ENCODE measurements around the gene GNB4. TPM values are rescaled to one million over a fixed set of nuclear protein-coding genes. Genes with fewer than 3 reads are reported as not detected.

Gene GNB4
- total and polyA plus RNA-seq, 2 donors (not counting 1 experiment from before 2014, with no cell fraction given): 7.6 to 24.6 TPM

DNA sequence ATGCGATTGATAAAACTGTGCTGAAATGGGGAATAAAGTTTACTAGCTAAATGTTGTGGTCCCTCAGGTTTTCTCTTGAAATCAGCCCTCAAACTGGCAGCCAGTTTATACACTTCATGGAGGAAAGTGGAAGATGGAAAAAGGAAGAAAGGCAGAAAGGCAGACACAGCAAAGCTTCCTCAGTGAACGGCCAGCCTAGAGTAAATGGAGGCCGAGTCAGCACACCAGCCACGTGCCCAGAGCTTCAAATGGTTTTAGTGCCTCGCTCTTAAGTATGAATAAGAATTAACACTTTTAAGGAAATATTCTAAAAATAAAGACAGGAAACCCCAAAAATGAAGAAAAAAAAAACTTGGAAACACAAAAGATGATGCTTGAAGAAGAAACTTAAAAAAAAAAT, 48.3 kb downstream of the GNB4 start:
- ATAC-seq (ENCODE audit: low read depth): no peak
- ChIA-PET CTCF (no interaction called here), POLR2A (no interaction called here)
- Histone ChIP-seq H3K36me3 (replicated peaks in 1 of 2; ENCODE audit: control extremely low read depth in 1 of 2, control insufficient read depth in 1 of 2, extremely low read depth in 1 of 2, insufficient read depth in 2 of 2, low read length in 1 of 2) (peaks cover 15 to 38% of the 10 kb centered on the region in 2 experiments), H3K27me3 (replicated peaks in 1 of 4; ENCODE audit: control extremely low read depth in 1 of 4, control insufficient read depth in 3 of 4, insufficient read depth in 4 of 4, low read length in 3 of 4) (no peaks in the 10 kb centered on the region), H3K79me2 (ENCODE audit: control insufficient read depth, insufficient read depth, low read length) (no peaks in the 10 kb centered on the region), H2AFZ (ENCODE audit: insufficient read depth, low read depth, low read length, poor library complexity, severe bottlenecking) (no peak overlapping the region), H3K4me3 (ENCODE audit: control extremely low read depth in 1 of 5, extremely low read depth in 1 of 5, insufficient read depth in 1 of 5, low read depth in 2 of 5, low read length in 4 of 5) (no peak overlapping the region), H3K4me2 (replicated peaks; ENCODE audit: low read depth, low read length, poor library complexity, severe bottlenecking) (no peak overlapping the region), H3K27ac (ENCODE audit: low read length in 2 of 2) (no peak overlapping the region), H3K9ac (ENCODE audit: low read length) (no peak overlapping the region), H4K20me1 (ENCODE audit: control insufficient read depth, insufficient read depth, low read length, poor library complexity, severe bottlenecking) (peaks cover 9% of the 10 kb centered on the region), H3K4me1 (ENCODE audit: control insufficient read depth in 2 of 2, insufficient read depth in 2 of 2, low read length in 2 of 2) (no peaks in the 10 kb centered on the region), H3K9me3 (ENCODE audit: control extremely low read depth in 1 of 3, control insufficient read depth in 2 of 3, insufficient read depth in 1 of 3, low read length in 2 of 3) (no peaks in the 10 kb centered on the region)
- H3K4me1 Mint-ChIP-seq: no peaks in the 10 kb centered on the region
- no peaks in the 10 kb centered on the region for H3K27me3 Mint-ChIP-seq
- WGBS (ENCODE audit: insufficient coverage): no CpG with 5 or more reads among the region's 5 CpGs
- intact Hi-C loops (cut with micrococcal nuclease): no loop called here
- DNase-seq: no peak
- TF ChIP-seq, protein P1, sequence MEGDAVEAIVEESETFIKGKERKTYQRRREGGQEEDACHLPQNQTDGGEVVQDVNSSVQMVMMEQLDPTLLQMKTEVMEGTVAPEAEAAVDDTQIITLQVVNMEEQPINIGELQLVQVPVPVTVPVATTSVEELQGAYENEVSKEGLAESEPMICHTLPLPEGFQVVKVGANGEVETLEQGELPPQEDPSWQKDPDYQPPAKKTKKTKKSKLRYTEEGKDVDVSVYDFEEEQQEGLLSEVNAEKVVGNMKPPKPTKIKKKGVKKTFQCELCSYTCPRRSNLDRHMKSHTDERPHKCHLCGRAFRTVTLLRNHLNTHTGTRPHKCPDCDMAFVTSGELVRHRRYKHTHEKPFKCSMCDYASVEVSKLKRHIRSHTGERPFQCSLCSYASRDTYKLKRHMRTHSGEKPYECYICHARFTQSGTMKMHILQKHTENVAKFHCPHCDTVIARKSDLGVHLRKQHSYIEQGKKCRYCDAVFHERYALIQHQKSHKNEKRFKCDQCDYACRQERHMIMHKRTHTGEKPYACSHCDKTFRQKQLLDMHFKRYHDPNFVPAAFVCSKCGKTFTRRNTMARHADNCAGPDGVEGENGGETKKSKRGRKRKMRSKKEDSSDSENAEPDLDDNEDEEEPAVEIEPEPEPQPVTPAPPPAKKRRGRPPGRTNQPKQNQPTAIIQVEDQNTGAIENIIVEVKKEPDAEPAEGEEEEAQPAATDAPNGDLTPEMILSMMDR (IDR thresholded peaks at IDR 0.05): no peak
- TF ChIP-seq EZH2 (IDR thresholded peaks at IDR 0.05; ENCODE audit: borderline replicate concordance, insufficient read depth, low read depth, low read length, poor library complexity, severe bottlenecking): no peak
- H3K9me3 Mint-ChIP-seq (ENCODE audit: insufficient read depth): no peaks in the 10 kb centered on the region
- H3K4me3 Mint-ChIP-seq: no peak overlapping the region
- no peak overlapping the region for H3K27ac Mint-ChIP-seq

DNA sequence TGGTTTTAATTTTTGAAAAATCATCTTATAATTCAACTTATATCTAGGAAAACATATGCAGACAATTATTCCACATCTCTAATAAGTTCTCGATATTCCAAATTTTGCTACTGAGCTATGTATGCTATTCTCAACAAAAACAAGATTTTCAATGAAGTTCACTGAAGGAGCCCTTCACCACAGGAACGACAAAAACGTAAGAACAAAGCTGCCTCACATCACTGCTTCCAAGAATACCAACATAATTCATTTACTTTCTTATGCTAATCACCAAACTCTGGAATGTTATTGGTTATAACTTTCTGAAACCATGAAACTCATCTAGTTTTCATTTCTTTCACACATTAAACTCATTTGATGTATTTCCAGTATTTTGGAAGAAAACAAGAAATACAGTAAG, 49.7 kb downstream of the GNB4 start:
- Histone ChIP-seq H3K4me1 (ENCODE audit: control insufficient read depth in 2 of 2, insufficient read depth in 2 of 2, low read length in 2 of 2) (no peaks in the 10 kb centered on the region), H3K79me2 (ENCODE audit: control insufficient read depth, insufficient read depth, low read length) (no peaks in the 10 kb centered on the region), H3K9ac (ENCODE audit: low read length) (no peak overlapping the region), H3K27me3 (replicated peaks in 1 of 4; ENCODE audit: control extremely low read depth in 1 of 4, control insufficient read depth in 3 of 4, insufficient read depth in 4 of 4, low read length in 3 of 4) (no peaks in the 10 kb centered on the region), H4K20me1 (ENCODE audit: control insufficient read depth, insufficient read depth, low read length, poor library complexity, severe bottlenecking) (peaks cover 9% of the 10 kb centered on the region), H3K9me3 (ENCODE audit: control extremely low read depth in 1 of 3, control insufficient read depth in 2 of 3, insufficient read depth in 1 of 3, low read length in 2 of 3) (no peaks in the 10 kb centered on the region), H3K4me2 (replicated peaks; ENCODE audit: low read depth, low read length, poor library complexity, severe bottlenecking) (no peak overlapping the region), H3K36me3 (replicated peaks in 1 of 2; ENCODE audit: control extremely low read depth in 1 of 2, control insufficient read depth in 1 of 2, extremely low read depth in 1 of 2, insufficient read depth in 2 of 2, low read length in 1 of 2) (peaks cover 13 to 39% of the 10 kb centered on the region in 2 experiments), H2AFZ (ENCODE audit: insufficient read depth, low read depth, low read length, poor library complexity, severe bottlenecking) (no peak overlapping the region), H3K27ac (ENCODE audit: low read length in 2 of 2) (no peak overlapping the region), H3K4me3 (ENCODE audit: control extremely low read depth in 1 of 5, extremely low read depth in 1 of 5, insufficient read depth in 1 of 5, low read depth in 2 of 5, low read length in 4 of 5) (no peak overlapping the region)
- intact Hi-C loops (cut with micrococcal nuclease): no loop called here
- Mint-ChIP-seq H3K4me1 (no peaks in the 10 kb centered on the region), H3K4me3 (no peak overlapping the region), H3K27ac (no peak overlapping the region), H3K9me3 (ENCODE audit: insufficient read depth) (no peaks in the 10 kb centered on the region), H3K27me3 (no peaks in the 10 kb centered on the region)
- ChIA-PET POLR2A (no interaction called here), CTCF (no interaction called here)
- DNase-seq: no peak
- TF ChIP-seq EZH2 (IDR thresholded peaks at IDR 0.05; ENCODE audit: borderline replicate concordance, insufficient read depth, low read depth, low read length, poor library complexity, severe bottlenecking): no peak
- TF ChIP-seq, protein P1 (IDR thresholded peaks at IDR 0.05): no peak
- ATAC-seq (ENCODE audit: low read depth): no peak
- WGBS (ENCODE audit: insufficient coverage): 100% methylated on average over 1 of the region's 3 CpGs

Measured in B cell (primary cell).